Hepatocyte (in vitro differentiated cells): ENCODE data around the gene N4BP2L1.

Source experiments
- CTCF ChIP-seq: fragments of 200-600 bp; sonication (generic); IDR thresholded peaks from 2 replicates; pipeline ENCODE4 v1.5.1; 2016; ENCODE audit warnings: antibody characterized with exemption, mild to moderate bottlenecking; ENCODE audit not compliant: poor library complexity
- EZH2phosphoT487 ChIP-seq: fragments of 200-600 bp; sonication (generic); IDR thresholded peaks from one replicate; pipeline ENCODE4 v1.6.1; 2018; ENCODE audit warnings: antibody characterized with exemption, mild to moderate bottlenecking, low read depth, moderate library complexity; ENCODE audit not compliant: unreplicated experiment, severe bottlenecking

GRCh38 chr13:32381539-32381938, 46.4 kb downstream of the N4BP2L1 start:
- peak; percentile 51 for TF ChIP-seq CTCF
- TF ChIP-seq EZH2phosphoT487: no peak
